Kidney capillary endothelial cell (primary cell): ENCODE results near the gene SH2D5.
A peak's percentile ranks its signal among the peaks of the same experiment; 100 is the strongest.
"Not testable (repeated sequence)": the region's sequence is repeated elsewhere in the genome, so short reads cannot be mapped to it uniquely, and the experiment has no call there.

Source experiments
- DNase-seq: peaks from one replicate; pipeline ENCODE4 v3.0.0-alpha.2; 2018; ENCODE audit warnings: low spot score

Gene SH2D5

GRCh38 chr1:20728371-20729154 is 3.9 kb downstream of the SH2D5 start:
- no peak for DNase-seq

GRCh38 chr1:20727746-20728316 is 4.7 kb downstream of the SH2D5 start:
- no peak for DNase-seq

GRCh38 chr1:20726932-20727745 is 5.4 kb downstream of the SH2D5 start:
- DNase-seq = no peak

GRCh38 chr1:20726118-20726911 is 6.2 kb downstream of the SH2D5 start:
- DNase-seq = no peak

GRCh38 chr1:20725189-20726117 is 7.0 kb downstream of the SH2D5 start:
- peak; percentile 79 for DNase-seq

- DNase-seq = no peak
These were observed 7.9 kb downstream of the SH2D5 start for GRCh38 chr1:20724364-20725188.

- no peak for DNase-seq
These were observed 8.8 kb downstream of the SH2D5 start for GRCh38 chr1:20723537-20724363.

DNA sequence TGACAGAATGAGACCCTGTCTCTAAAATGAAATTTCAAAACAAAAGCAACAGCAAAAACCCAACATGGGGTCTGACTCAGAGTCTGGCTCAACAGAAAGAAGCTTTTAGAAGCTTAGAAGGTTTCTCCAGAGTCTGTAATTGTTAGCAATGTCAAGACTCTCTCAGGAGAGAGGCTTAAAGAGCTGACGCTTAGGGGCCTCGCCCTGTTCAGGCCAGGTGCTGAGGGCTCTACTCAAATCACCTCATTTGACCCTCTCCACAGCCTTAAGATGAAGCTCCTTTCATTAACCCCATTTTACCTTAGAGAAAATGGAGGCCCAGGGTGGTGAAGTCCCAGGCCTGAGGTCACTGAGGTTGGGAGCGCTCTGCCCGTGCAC is 9.4 kb downstream of the SH2D5 start:
- DNase-seq = no peak

- DNase-seq = no peak
These were observed 11.1 kb downstream of the SH2D5 start for GRCh38 chr1:20721117-20722061.

GRCh38 chr1:20720631-20721091 is 11.8 kb downstream of the SH2D5 start:
- DNase-seq = no peak

- DNase-seq = no peak
These were observed 12.5 kb downstream of the SH2D5 start for GRCh38 chr1:20719871-20720620.

GRCh38 chr1:20719261-20719660 is 13.2 kb downstream of the SH2D5 start:
- DNase-seq = no peak

- DNase-seq = not testable (repeated sequence)
These were observed 14.1 kb downstream of the SH2D5 start for GRCh38 chr1:20718343-20718882.

- peak; percentile 49 for DNase-seq
These were observed 14.8 kb downstream of the SH2D5 start, which contains the start of gene KIF17 for GRCh38 chr1:20717452-20718342. TSS of gene KIF17 (minus strand) at chr1:20718007. CDS start at chr1:20717706, 301 bp downstream.

DNA sequence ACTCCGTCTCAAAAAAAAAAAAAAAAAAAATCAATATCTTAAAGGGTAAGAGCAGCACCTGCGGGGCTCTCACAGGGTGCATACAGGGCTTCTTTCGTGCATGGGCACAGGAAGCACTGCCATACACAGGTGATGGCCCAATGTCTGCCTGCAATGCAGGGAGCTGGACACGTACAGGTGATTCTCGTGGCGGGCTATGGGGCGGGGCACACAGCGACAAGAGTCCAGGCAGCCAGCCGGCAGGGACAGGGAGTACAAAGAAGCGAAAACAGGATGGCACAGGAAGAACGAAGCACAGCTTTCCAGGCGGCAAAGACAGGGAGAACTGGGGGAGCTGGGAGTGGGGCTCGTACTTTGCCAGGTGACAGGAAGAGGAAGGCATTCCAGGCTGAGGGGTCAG is 16.3 kb downstream of the SH2D5 start:
- DNase-seq = no peak

- DNase-seq = no peak
These were observed 17.1 kb downstream of the SH2D5 start for GRCh38 chr1:20715406-20715805.
